HepG2 (cell line): Measurements from ENCODE around the gene CPEB3. TPM values are rescaled to one million over a fixed set of nuclear protein-coding genes. Genes with fewer than 3 reads are reported as not detected.

Source experiments
- AFF4 ChIP-seq: sonication (generic); formaldehyde crosslinking; IDR thresholded peaks from 2 replicates; pipeline ENCODE4 v1.4.0; 2020; ENCODE audit warnings: missing genetic modification reagents
- ATF7-NPFF ChIP-seq: sonication (generic); formaldehyde crosslinking; IDR thresholded peaks from 2 replicates; pipeline ENCODE4 v1.8.1; 2023; ENCODE audit warnings: mild to moderate bottlenecking, low read depth, missing genetic modification reagents, moderate library complexity
- E2F2 ChIP-seq: sonication (generic); formaldehyde crosslinking; IDR thresholded peaks from 2 replicates; pipeline ENCODE4 v1.4.0; 2020; ENCODE audit warnings: missing genetic modification reagents, borderline replicate concordance
- EED ChIP-seq: sonication (generic); formaldehyde crosslinking; IDR thresholded peaks from 2 replicates; pipeline ENCODE4 v1.5.0; 2020; ENCODE audit warnings: mild to moderate bottlenecking, missing genetic modification reagents
- FOXJ3 ChIP-seq: sonication (generic); formaldehyde crosslinking; IDR thresholded peaks from 2 replicates; pipeline ENCODE4 v1.4.0; 2020; ENCODE audit warnings: missing genetic modification reagents, mild to moderate bottlenecking, borderline replicate concordance
- GATAD2A ChIP-seq: IDR thresholded peaks from 2 replicates; pipeline ENCODE4 v1.6.1; 2016
- HDAC6 ChIP-seq: fragments of 200-600 bp; sonication (generic); IDR thresholded peaks from 2 replicates; pipeline ENCODE4 v1.7.0; 2017; ENCODE audit warnings: mild to moderate bottlenecking, antibody characterized with exemption, low read length, low read depth
- HNF1A ChIP-seq, 2 experiments: sonication (generic) in 1 of 2; formaldehyde crosslinking in 1 of 2; IDR thresholded peaks; 2 replicates each; pipeline versions ENCODE4 v1.4.0 to v1.6.1; 2016 to 2020; ENCODE audit warnings: borderline replicate concordance in 1 of 2, low read depth in 1 of 2, mild to moderate bottlenecking in 1 of 2, missing genetic modification reagents in 1 of 2
- KLF16 ChIP-seq, 2 experiments: sonication (generic) in 1 of 2; formaldehyde crosslinking in 1 of 2; IDR thresholded peaks; 2 replicates each; pipeline versions ENCODE4 v1.6.1 to v1.8.0; 2016 to 2023; ENCODE audit warnings: missing genetic modification reagents in 2 of 2, missing compliant biosample characterization in 1 of 2
- MTF2 ChIP-seq: sonication (generic); formaldehyde crosslinking; IDR thresholded peaks from 2 replicates; pipeline ENCODE4 v1.5.0; 2020; ENCODE audit warnings: missing genetic modification reagents, borderline replicate concordance
- PPARG ChIP-seq: conservative IDR thresholded peaks from 2 replicates; pipeline ENCODE4 v1.6.1; 2016; ENCODE audit warnings: missing biosample characterization, missing genetic modification reagents
- RARA ChIP-seq: IDR thresholded peaks from 2 replicates; pipeline ENCODE4 v1.6.1; 2016; ENCODE audit warnings: missing genetic modification reagents, missing compliant biosample characterization
- SP4 ChIP-seq: sonication (generic); formaldehyde crosslinking; IDR thresholded peaks from 2 replicates; pipeline ENCODE4 v1.8.1; 2023; ENCODE audit warnings: mild to moderate bottlenecking, missing genetic modification reagents
- ZFP1 ChIP-seq: IDR thresholded peaks from 2 replicates; pipeline ENCODE4 v1.6.1; 2016
- ZNF3 ChIP-seq: IDR thresholded peaks from 2 replicates; pipeline ENCODE4 v1.7.0; 2017; ENCODE audit warnings: inconsistent platforms
- ZNF343 ChIP-seq: sonication (generic); formaldehyde crosslinking; IDR thresholded peaks from 2 replicates; pipeline ENCODE4 v1.4.0; 2020; ENCODE audit warnings: mild to moderate bottlenecking, missing genetic modification reagents
- ZSCAN25 ChIP-seq: sonication (generic); formaldehyde crosslinking; IDR thresholded peaks from 2 replicates; pipeline ENCODE4 v1.8.0; 2022; ENCODE audit warnings: mild to moderate bottlenecking, missing genetic modification reagents
- ZSCAN31 ChIP-seq: sonication (generic); formaldehyde crosslinking; IDR thresholded peaks from 2 replicates; pipeline ENCODE4 v1.5.0; 2020; ENCODE audit warnings: low read depth, mild to moderate bottlenecking, missing genetic modification reagents
- polyA plus RNA-seq, 8 experiments: library from polyadenylated mRNA; depleted of rRNA in 3 of 8; stranded (reverse) in 7 of 8; unstranded in 1 of 8; fragments of >200 nt; fragmentation: Illumina TruSeq in 4 of 8; extraction: Trizol in 4 of 8; gene quantifications; 2 replicates each; pipeline versions ENCODE4 v1.2.1 to v1.2.3, GENCODE V29; 2011 to 2016; ENCODE audit warnings: low read depth in 4 of 8, missing spikeins in 1 of 8, mixed read lengths in 1 of 8; ENCODE audit not compliant: insufficient read depth in 1 of 8
- total RNA-seq, 5 experiments: library from RNA; depleted of rRNA; stranded (reverse); fragments of >200 nt; fragmentation: Illumina TruSeq; extraction: Trizol; gene quantifications; 2 replicates each; pipeline ENCODE4 v1.2.3, GENCODE V29; 2016; ENCODE audit warnings: low read depth in 1 of 5
- TF ChIP-seq, protein P1 (sequence below): sonication (generic); formaldehyde crosslinking; IDR thresholded peaks from 2 replicates; pipeline ENCODE4 v1.8.1; 2023; ENCODE audit warnings: mild to moderate bottlenecking, inconsistent platforms, moderate library complexity, missing genetic modification reagents, borderline replicate concordance
- TF ChIP-seq, protein P2 (sequence below): sonication (generic); formaldehyde crosslinking; IDR thresholded peaks from 2 replicates; pipeline ENCODE4 v1.4.0; 2020; ENCODE audit warnings: mild to moderate bottlenecking, missing genetic modification reagents

Gene CPEB3
- total and polyA plus RNA-seq, 2 of the 13 experiments (the other 11 are each of a cell fraction or from before 2014, with no cell fraction given), result 0.66 to 0.70 TPM

DNA sequence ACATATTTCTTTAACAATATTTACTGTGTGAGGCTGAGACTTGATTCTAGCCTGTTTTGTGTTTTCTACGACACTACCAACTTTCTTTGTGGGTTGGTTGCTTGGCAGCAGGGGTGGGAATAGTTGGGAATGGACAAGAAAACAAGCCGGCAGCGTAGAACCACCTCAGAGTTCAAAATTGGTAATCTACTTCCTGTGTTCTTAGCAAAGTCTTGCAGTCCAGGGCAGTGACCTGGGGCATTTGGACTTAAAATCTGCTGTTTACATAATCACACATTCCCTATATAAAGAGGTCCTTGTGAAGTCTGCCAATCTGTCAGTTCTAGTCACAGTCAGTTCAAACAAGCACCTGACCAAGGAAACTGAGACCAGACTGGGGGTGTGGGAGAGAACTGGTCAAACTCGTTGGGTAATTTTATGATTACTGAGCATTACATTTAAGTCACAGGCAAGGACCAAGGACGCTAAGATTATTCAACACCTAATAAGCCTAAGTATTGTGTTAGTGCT, 167.9 kb downstream of the CPEB3 start (continued):
- peak in 1 of 2 experiments; percentile 58; a peak in 1 of 4 replicates for TF ChIP-seq KLF16 (CRISPR knock-in tag; IDR thresholded peaks at IDR 0.05)
- TF ChIP-seq ZSCAN25 (CRISPR knock-in tag), result no peak
- no peak for TF ChIP-seq ZSCAN31
- no peak for TF ChIP-seq EED (CRISPR knock-in tag)
- TF ChIP-seq SP4 (CRISPR knock-in tag), result no peak
- TF ChIP-seq ZNF3 (CRISPR knock-in tag), result no peak
- no peak for TF ChIP-seq E2F2 (CRISPR knock-in tag)
- no peak for TF ChIP-seq AFF4 (CRISPR knock-in tag)
- peak; percentile 89 for TF ChIP-seq GATAD2A
- TF ChIP-seq FOXJ3 (CRISPR knock-in tag), result peak; percentile 63; the same call in 1 of the 2 replicates
- no peak for TF ChIP-seq ZFP1 (CRISPR knock-in tag)
- no peak for TF ChIP-seq MTF2 (CRISPR knock-in tag)
- peak; percentile 60; the same call in 1 of the 2 replicates for TF ChIP-seq HNF1A (IDR thresholded peaks at IDR 0.05; ENCODE audit: low read depth)
- TF ChIP-seq HNF1A (CRISPR knock-in tag; IDR thresholded peaks at IDR 0.05; ENCODE audit: borderline replicate concordance), result peak; percentile 79; the same call in 1 of the 2 replicates
- peak; percentile 78 for TF ChIP-seq PPARG
- peak; percentile 94 for TF ChIP-seq RARA (CRISPR knock-in tag)
- TF ChIP-seq, protein P1, sequence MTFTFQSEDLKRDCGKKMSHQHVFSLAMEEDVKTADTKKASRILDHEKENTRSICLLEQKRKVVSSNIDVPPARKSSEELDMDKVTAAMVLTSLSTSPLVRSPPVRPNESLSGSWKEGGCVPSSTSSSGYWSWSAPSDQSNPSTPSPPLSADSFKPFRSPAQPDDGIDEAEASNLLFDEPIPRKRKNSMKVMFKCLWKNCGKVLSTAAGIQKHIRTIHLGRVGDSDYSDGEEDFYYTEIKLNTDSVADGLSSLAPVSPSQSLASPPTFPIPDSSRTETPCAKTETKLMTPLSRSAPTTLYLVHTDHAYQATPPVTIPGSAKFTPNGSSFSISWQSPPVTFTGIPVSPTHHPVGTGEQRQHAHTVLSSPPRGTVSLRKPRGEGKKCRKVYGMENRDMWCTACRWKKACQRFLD (CRISPR knock-in tag), result no peak
- TF ChIP-seq, protein P2, sequence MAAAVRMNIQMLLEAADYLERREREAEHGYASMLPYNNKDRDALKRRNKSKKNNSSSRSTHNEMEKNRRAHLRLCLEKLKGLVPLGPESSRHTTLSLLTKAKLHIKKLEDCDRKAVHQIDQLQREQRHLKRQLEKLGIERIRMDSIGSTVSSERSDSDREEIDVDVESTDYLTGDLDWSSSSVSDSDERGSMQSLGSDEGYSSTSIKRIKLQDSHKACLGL (CRISPR knock-in tag), result no peak
- no peak for TF ChIP-seq ZNF343 (CRISPR knock-in tag)
- TF ChIP-seq ATF7-NPFF (CRISPR knock-in tag), result no peak
- no peak for TF ChIP-seq HDAC6
